GM18873 (cell line): ENCODE results near the gene PRR18.
A peak's percentile ranks its signal among the peaks of the same experiment; 100 is the strongest.

Experiments used
- ATAC-seq: cut with Tn5 transposase; IDR thresholded peaks from one replicate; pipeline ENCODE4 v1.9.1; 2021; ENCODE audit warnings: mild to moderate bottlenecking, moderate library complexity, moderate number of reproducible peaks; ENCODE audit not compliant: unreplicated experiment, low FRiP score

PRR18 gene

DNA sequence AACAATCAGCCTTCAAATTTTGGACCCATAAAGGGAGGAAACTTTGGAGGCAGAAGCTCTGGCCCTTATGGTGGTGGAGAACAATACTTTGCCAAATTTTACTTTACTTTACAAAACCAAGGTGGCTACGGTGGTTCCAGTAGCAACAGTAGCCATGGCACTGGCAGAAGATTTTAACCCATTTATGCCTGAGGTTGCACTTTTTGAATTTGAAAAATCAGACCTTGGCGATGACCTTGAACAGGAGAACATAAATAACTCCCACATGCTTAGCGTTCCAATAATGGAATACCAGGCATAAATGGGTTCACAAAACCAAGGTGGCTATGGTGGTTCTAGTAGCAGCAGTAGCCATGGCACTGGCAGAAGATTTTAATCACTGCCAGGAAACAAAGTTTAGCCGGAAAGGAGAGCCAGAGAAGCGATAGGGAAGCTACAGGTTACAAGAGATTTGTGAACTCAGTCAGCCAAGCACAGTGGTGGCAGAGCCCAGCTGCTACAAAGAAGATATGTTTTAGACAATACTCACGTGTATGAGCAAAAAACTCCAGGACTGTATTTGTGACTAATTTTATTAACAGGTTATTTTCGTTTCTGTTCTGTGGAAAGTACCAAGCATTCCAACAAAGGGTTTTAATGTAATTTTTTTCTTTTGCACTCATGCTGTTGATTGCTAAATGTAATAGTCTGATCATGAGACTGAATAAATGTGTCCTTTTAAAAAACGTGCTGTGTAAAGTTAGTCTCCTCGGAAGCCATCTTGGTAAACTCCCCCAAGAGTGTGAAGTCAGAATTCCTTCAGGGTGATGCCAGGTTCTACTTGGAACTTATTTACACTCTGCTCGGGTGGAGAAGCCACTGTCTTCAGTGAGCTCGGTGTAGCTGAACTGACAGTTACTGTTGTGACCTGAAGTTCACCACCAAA lies 27.4 kb upstream of the PRR18 start:
- ATAC-seq: peak; percentile 38

GRCh38 chr6:166334878-166335277 lies 26.7 kb upstream of the PRR18 start:
- ATAC-seq: no peak

DNA sequence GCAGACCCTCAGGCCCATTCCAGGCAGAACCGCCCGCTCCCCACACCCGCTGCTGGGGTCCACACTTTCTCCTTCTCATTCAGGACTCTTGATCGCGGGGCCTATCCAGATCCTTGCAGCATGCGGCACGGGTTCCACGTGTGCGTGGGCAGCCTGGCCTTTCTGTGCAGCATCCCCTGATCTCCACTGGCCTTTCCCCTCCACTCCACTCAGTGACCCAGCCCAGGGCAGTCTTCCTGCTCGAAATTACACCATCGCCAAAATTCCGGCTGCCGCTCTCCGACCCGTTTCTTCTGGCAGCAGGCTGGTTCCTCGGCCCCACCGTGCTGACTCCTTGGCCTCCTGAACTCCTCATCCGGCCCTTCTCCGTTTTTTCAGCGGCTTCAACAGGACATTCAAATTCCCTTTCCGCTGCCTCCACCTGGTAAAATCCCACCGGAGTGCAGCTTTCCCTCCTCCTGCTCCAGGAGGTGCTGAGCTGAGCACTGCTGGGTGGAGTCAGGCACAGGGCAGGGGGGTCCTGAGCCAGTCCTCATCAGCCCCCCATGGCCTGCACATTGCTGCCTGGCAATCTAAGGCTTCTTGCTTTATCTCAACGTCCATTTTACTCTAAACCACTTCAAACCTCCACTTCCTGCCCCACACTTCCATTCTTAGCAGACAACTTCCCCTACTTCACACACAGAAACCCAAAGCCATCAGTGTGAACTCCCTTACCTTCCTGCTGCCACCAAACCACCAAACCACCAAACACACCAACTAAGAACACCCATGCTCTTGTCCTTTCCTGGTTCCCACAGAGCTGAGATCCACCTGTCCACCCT lies 25.2 kb upstream of the PRR18 start:
- ATAC-seq: peak; percentile 63

GRCh38 chr6:166331503-166332415 lies 23.6 kb upstream of the PRR18 start:
- ATAC-seq: no peak

GRCh38 chr6:166330612-166331011 lies 22.4 kb upstream of the PRR18 start:
- no peak for ATAC-seq

- ATAC-seq: no peak
Measured at GRCh38 chr6:166325383-166326042, 17.3 kb upstream of the PRR18 start.

DNA sequence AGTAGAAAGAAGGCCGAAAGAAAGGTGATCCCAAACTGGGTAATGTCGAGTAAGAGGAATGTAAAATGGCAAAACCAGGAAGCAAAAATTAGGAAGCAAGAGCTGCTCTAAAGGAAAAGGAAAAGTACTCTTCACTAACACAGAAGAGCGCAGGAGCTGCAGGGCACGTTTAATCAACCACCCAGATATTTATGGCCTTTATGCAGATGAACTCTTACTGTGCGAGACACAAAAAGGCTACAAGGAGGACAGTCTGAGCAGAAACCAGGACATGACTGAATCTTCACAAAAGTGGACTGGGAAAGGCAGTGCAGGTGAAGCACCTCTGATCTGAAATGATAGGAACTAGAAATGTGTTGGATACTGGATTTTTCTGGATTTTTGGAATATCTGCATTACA lies 15.2 kb upstream of the PRR18 start:
- ATAC-seq: no peak

DNA sequence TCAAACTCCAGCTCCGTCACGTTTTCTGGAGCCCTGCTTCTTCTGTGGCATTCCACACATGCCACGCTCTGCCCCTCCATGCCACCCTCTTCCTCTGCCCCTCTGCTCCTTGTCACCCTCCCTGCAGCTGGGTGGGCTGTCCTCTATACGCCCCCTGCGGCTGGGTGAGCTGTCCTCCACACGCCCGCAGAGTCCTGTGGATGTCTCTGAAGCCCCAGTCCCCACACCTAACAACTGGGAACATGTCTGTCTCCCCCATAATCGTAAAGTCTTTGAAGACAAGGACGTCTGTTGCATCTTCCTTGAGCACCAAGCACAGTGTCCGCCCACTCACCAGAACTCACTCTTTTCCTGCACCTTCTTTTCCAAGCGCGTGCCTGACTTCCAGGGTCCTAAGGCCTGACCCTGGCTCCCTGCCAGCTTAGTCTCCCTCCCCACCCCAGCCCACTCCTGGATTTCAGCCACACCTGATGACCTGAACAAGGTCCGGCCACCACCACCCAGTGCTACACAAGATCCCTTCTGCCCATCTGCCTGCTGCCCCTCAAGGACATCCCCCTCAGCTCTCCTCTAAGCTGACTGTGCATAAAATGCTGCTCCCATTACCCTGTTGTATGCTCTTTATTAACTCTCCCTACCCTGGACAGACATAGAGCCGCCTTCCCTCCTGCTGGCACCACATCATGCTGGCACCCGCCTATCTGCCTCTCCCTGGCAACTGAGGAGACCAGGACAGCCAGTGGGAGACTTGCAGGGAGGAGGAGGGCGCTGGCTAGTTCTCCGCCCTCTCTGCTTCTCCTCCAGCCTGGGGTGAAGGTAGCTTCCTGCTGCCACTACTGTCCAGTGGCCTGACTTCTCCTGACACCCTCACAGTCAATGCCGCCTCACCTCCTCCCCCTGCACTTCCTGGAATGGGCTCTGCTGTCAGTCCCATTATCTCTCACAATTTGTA lies 10.7 kb upstream of the PRR18 start:
- ATAC-seq: no peak

GRCh38 chr6:166318227-166318626 lies 10.0 kb upstream of the PRR18 start:
- no peak for ATAC-seq

DNA sequence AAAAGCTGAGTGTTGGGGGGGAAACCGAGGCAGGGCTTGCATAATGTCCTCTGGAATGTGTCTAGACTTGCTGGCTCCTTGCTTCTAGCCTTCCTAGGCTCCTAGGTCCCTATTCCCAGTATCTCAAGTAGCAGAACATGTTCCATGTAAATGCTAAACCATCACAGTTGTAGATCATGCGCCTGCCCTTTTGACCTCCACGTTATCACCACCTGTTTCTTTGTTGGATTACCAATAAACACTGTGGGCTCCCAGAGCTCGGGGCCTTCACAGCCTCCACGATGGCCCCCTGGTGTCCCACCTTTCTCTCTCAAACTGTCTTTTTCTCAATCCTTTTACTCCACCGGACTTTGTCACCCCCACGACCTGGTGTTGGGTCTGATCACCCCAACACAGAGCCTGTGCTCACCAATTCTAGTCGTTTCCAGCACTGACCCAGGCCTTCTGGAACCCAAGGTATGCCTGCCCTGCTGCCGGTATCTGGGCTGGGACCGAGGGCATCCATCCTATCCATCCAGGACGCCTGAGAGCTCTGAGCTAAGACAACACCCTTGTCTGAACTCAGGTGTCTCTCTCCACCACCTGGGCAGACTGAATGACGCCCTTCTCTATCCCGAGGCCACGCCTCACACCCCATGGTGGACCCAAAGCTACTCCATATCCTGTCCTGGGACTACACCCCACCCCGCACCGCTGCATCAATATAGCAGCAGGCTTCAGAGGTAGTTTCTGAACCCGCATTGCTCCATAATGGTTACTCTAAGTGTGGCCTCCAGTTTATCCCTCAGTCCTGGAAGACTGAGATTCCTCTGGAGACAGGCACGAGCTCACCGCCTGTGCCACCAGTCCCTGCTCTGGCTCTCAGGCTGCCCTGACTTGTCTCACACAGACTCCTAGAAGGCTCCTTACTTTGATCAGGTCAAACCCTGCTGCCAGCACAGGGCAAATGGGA lies 9.3 kb upstream of the PRR18 start:
- no peak for ATAC-seq

DNA sequence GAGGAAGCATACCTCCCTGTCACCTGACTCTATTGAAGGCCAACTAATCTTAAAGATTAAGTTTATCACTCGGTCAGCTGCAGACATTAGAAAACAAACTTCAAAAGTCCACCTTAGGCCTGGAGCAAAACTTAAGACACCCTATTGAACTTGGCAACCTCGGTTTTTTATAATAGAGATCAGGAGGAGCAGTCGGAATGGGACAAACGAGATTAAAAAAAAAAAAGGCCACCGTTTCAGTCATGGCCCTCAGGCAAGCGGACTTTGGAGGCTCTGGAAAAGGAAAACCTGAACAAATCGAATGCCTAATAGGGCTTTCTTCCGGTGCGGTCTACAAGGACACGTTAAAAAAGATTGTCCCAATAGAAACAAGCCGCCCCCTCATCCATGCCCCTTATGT lies 7.2 kb upstream of the PRR18 start:
- ATAC-seq: no peak

- no peak for ATAC-seq
Measured at GRCh38 chr6:166314454-166314853, 6.3 kb upstream of the PRR18 start.

GRCh38 chr6:166313255-166314070 lies 5.3 kb upstream of the PRR18 start:
- ATAC-seq: peak; percentile 76

DNA sequence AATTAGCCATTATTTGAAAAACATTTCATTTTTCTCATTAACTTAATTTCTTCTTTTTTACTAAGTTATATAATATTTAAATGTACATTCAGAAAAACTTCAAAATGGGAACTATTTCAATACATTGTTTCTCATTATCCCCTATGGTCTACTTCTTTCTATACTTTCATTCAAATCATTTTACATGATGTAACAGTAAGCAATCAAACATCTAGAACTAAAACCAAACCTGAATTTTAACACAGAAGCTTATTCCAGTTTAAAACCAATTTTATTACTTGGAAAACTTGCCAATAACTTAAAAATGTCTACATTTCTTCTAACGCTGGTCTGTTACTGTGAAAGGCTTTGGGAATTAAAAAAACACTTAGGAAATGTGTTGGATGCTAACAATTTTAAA lies 4.6 kb upstream of the PRR18 start:
- ATAC-seq: no peak

- ATAC-seq: no peak
Measured at GRCh38 chr6:166310634-166311033, 2.4 kb upstream of the PRR18 start.

- ATAC-seq: no peak
Measured at GRCh38 chr6:166309977-166310376, 1.8 kb upstream of the PRR18 start.
